Neural progenitor cell (in vitro differentiated cells): ENCODE results near the gene SLC22A23.

Experiments used
- EZH2phosphoT487 ChIP-seq: fragments of 200-600 bp; sonication (generic); IDR thresholded peaks from 2 replicates; pipeline ENCODE4 v1.6.1; 2017; ENCODE audit warnings: antibody characterized with exemption
- TF ChIP-seq, protein P1 (sequence below): fragments of 200-600 bp; sonication (generic); IDR thresholded peaks from 2 replicates; pipeline ENCODE4 v1.5.1; 2017; ENCODE audit warnings: antibody characterized with exemption, mild to moderate bottlenecking

- TF ChIP-seq, protein P1, sequence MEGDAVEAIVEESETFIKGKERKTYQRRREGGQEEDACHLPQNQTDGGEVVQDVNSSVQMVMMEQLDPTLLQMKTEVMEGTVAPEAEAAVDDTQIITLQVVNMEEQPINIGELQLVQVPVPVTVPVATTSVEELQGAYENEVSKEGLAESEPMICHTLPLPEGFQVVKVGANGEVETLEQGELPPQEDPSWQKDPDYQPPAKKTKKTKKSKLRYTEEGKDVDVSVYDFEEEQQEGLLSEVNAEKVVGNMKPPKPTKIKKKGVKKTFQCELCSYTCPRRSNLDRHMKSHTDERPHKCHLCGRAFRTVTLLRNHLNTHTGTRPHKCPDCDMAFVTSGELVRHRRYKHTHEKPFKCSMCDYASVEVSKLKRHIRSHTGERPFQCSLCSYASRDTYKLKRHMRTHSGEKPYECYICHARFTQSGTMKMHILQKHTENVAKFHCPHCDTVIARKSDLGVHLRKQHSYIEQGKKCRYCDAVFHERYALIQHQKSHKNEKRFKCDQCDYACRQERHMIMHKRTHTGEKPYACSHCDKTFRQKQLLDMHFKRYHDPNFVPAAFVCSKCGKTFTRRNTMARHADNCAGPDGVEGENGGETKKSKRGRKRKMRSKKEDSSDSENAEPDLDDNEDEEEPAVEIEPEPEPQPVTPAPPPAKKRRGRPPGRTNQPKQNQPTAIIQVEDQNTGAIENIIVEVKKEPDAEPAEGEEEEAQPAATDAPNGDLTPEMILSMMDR, result no peak
- TF ChIP-seq EZH2phosphoT487, result no peak
Measured at GRCh38 chr6:3283241-3283640, 173.6 kb downstream of the SLC22A23 start.
